ENCODE results near the gene MACROD1.

GRCh38 chr11:64084146-64084950 is 81.6 kb downstream of the MACROD1 start:
- TF ChIP-seq EZH2 (IDR thresholded peaks at IDR 0.05) (no peak), POLR2AphosphoS5 (IDR thresholded peaks at IDR 0.05; ENCODE audit: borderline replicate concordance, low read depth, low read length) (no peak)

All from SK-N-MC (cell line).